CD4-positive, alpha-beta T cell treated with Interleukin-21 for 1 hour (primary cell): ENCODE data around the gene PEF1.

Source experiments
- DNase-seq: peaks from one replicate; pipeline ENCODE4 v3.0.0-alpha.2; 2020

PEF1 gene

DNA sequence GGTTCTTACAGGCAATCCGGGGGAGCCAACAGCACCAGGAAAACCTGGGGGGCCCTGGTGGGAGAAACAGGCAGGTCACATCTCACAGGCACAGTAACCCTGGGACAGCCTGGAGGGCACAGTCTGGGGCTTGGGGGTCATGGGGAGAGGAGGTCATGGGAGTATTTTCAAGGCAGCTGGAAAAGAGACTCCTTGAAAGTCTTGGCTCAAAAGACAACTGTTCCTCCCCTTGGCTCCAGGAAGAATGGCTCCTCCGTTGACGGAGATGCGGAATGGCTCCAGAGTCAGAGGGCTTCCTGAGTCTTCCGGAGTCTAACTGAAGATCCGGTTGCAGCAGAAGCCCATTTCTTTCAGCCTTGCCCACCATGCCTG is 25.9 kb upstream of the PEF1 start:
- DNase-seq = no peak

DNA sequence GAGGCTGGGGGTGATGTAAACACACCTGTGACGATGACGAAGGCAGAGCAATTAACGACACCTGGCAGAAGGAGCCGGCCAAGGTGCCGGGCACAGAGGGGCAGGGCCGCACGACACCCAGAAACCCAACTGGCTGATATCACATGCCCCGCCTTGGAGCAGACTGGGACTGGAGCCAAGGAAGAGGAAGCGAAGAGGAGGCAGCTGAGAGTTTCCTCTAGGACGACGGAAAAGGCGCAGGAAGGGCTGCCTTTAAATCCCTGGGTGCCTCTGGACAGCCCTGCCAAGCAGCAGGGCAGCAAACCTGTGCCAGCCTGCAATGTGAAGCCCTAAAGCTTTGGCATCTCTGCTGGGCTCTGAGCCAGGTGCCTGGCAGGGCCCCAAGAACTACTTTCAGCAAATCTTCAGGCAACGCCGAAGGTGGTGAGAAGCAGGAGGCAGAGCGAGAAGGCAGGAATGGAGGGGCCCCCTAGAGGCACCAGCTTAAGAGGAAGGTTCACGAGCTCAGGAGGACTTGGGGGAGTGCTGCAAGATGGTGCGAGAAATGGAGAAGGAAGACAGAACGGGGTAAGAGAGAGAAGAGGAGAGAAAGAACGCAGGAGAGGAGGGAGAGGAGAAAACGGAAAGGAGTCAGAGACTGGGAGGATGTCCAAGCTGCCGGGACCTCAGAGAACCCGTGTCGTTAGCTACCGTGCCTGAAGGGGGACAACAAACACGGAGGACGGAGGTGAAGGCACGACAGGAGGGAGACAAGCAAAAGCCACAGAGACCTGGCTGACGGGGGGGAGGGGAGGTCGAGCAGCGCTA is 25.3 kb upstream of the PEF1 start:
- DNase-seq = peak; percentile 25

DNA sequence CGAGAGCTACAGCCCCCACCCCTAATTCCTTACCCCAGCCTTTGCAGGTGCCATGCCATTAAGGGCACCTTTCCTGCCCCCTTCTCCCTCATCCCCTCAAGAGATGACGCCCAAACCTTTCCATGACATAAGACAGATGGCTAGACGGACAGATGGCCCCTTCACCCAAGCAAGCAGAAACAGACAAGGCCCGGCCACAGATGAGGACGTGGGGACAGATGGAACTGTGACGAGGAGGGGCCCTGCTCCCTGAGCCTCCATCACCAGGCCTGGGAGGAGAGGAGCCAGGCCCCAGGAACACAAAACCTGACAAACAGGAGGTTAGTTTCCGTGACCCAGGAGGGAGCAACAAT is 24.7 kb upstream of the PEF1 start:
- no peak for DNase-seq

GRCh38 chr1:31668303-31668883 is 23.7 kb upstream of the PEF1 start:
- no peak for DNase-seq

GRCh38 chr1:31667065-31667785 is 22.5 kb upstream of the PEF1 start:
- DNase-seq = no peak

- no peak for DNase-seq
Observed at GRCh38 chr1:31666263-31666963, 21.7 kb upstream of the PEF1 start.

GRCh38 chr1:31665234-31665878 is 20.7 kb upstream of the PEF1 start:
- DNase-seq = no peak

GRCh38 chr1:31664528-31664927 is 19.9 kb upstream of the PEF1 start:
- DNase-seq = no peak

GRCh38 chr1:31663622-31664452 is 19.2 kb upstream of the PEF1 start:
- DNase-seq = peak; percentile 56

GRCh38 chr1:31662463-31662862 is 17.8 kb upstream of the PEF1 start:
- no peak for DNase-seq

- DNase-seq = no peak
Observed at GRCh38 chr1:31661856-31662255, 17.2 kb upstream of the PEF1 start.

DNA sequence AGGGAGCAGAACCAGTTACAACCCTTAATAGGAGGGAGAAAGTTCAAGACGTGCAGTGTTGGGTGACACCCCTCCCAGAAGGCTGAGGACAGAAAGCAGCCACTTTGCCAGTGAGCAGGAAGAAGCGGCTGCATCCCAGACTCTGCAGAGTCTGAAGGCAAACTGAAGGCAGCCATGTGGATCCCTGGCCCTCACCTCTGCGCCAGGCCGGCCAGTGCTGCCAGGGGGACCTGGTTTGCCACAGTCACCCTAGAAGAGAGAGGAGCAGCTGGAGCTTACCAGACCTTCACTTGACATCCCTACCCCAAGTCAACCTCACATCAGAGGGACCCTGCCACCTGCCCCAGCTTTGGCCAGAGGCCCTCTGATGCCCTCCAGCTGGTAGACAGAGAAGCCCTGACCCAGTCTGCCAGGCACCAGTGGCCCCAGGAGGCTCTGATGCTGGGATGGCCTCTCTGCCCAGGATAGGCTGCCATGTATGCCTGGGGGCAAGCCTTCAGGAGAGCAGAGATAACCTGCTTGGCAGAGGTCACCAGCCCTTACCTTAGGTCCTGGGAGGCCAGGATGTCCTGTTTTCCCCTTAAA is 16.3 kb upstream of the PEF1 start:
- DNase-seq = no peak

- no peak for DNase-seq
Observed at GRCh38 chr1:31659889-31660288, 15.2 kb upstream of the PEF1 start.

- no peak for DNase-seq
Observed at GRCh38 chr1:31658721-31659120, 14.0 kb upstream of the PEF1 start.

- no peak for DNase-seq
Observed at GRCh38 chr1:31657972-31658510, 13.4 kb upstream of the PEF1 start.

GRCh38 chr1:31657020-31657804 is 12.5 kb upstream of the PEF1 start:
- no peak for DNase-seq

- no peak for DNase-seq
Observed at GRCh38 chr1:31655756-31656155, 11.1 kb upstream of the PEF1 start.

GRCh38 chr1:31655104-31655503 is 10.4 kb upstream of the PEF1 start:
- DNase-seq = no peak

- no peak for DNase-seq
Observed at GRCh38 chr1:31654474-31654776, 9.7 kb upstream of the PEF1 start.

GRCh38 chr1:31653717-31654473 is 9.2 kb upstream of the PEF1 start:
- no peak for DNase-seq
